Parathyroid adenoma (tissue), 2 donors: ENCODE results near the gene FUBP3.

ENCODE experiments used
- H2AFZ ChIP-seq: fragments of 300-600 bp; sonication (generic); one replicate; pipeline ENCODE4 v1.7.0; 2017; ENCODE audit warnings: antibody characterized with exemption, mild to moderate bottlenecking
- H3K27ac ChIP-seq: fragments of 300-600 bp; sonication (generic); one replicate; pipeline ENCODE4 v1.7.0; 2017
- H3K27me3 ChIP-seq: fragments of 300-600 bp; sonication (generic); one replicate; pipeline ENCODE4 v1.7.0; 2017; ENCODE audit warnings: low read length; ENCODE audit not compliant: control insufficient read depth, insufficient read depth
- H3K36me3 ChIP-seq: fragments of 300-600 bp; sonication (generic); one replicate; pipeline ENCODE4 v1.7.0; 2017; ENCODE audit warnings: low read length; ENCODE audit not compliant: control insufficient read depth, insufficient read depth
- H3K4me1 ChIP-seq: fragments of 300-600 bp; sonication (generic); one replicate; pipeline ENCODE4 v1.7.0; 2017; ENCODE audit warnings: control low read depth
- H3K4me2 ChIP-seq: fragments of 300-600 bp; sonication (generic); one replicate; pipeline ENCODE4 v1.7.0; 2017; ENCODE audit warnings: low read length
- H3K4me3 ChIP-seq: fragments of 300-600 bp; sonication (generic); one replicate; pipeline ENCODE4 v1.7.0; 2017; ENCODE audit warnings: low read depth, low read length
- H3K79me2 ChIP-seq: fragments of 300-600 bp; sonication (generic); one replicate; pipeline ENCODE4 v1.7.0; 2017; ENCODE audit warnings: control low read depth
- H3K9ac ChIP-seq: fragments of 300-600 bp; sonication (generic); one replicate; pipeline ENCODE4 v1.7.0; 2017; ENCODE audit warnings: mild to moderate bottlenecking
- H3K9me3 ChIP-seq: fragments of 300-600 bp; sonication (generic); one replicate; pipeline ENCODE4 v1.7.0; 2017; ENCODE audit warnings: low read length; ENCODE audit not compliant: control insufficient read depth
- TF ChIP-seq, protein P1 (sequence below): fragments of 300-600 bp; sonication (generic); IDR thresholded peaks from one replicate; pipeline ENCODE4 v1.7.0; 2017; ENCODE audit warnings: antibody characterized with exemption, mild to moderate bottlenecking
- donor health status: primary hyperparathyroidism.

The FUBP3 gene

DNA sequence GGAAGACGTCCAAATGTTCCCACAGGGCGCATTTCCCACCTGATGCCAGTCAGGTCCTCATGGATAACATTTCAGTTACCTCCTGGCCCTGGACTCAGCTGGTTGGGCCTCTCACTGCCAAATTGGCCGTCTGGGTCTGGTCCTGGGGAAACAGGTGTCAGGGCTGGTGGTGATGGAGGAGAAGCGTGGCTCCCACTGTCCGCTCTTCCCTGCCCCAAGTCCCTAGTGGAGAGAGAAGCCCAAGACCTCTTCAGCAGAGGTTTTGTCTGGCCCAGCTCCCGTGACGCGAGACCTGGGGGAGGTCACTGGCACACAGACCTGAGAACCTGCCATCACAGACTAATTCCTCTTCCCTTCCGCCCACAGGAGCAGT is 57.3 kb downstream of the FUBP3 start:
- no peak overlapping the region for H3K9ac ChIP-seq
- no peaks in the 10 kb centered on the region for H3K4me1 ChIP-seq
- H3K9me3 ChIP-seq = no peaks in the 10 kb centered on the region
- H3K27me3 ChIP-seq = no peaks in the 10 kb centered on the region
- TF ChIP-seq, protein P1, sequence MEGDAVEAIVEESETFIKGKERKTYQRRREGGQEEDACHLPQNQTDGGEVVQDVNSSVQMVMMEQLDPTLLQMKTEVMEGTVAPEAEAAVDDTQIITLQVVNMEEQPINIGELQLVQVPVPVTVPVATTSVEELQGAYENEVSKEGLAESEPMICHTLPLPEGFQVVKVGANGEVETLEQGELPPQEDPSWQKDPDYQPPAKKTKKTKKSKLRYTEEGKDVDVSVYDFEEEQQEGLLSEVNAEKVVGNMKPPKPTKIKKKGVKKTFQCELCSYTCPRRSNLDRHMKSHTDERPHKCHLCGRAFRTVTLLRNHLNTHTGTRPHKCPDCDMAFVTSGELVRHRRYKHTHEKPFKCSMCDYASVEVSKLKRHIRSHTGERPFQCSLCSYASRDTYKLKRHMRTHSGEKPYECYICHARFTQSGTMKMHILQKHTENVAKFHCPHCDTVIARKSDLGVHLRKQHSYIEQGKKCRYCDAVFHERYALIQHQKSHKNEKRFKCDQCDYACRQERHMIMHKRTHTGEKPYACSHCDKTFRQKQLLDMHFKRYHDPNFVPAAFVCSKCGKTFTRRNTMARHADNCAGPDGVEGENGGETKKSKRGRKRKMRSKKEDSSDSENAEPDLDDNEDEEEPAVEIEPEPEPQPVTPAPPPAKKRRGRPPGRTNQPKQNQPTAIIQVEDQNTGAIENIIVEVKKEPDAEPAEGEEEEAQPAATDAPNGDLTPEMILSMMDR = no peak
- H3K4me2 ChIP-seq = no peak overlapping the region
- H3K36me3 ChIP-seq = no peaks in the 10 kb centered on the region
- no peak overlapping the region for H2AFZ ChIP-seq
- no peak overlapping the region for H3K27ac ChIP-seq
- no peak overlapping the region for H3K4me3 ChIP-seq
- no peaks in the 10 kb centered on the region for H3K79me2 ChIP-seq

DNA sequence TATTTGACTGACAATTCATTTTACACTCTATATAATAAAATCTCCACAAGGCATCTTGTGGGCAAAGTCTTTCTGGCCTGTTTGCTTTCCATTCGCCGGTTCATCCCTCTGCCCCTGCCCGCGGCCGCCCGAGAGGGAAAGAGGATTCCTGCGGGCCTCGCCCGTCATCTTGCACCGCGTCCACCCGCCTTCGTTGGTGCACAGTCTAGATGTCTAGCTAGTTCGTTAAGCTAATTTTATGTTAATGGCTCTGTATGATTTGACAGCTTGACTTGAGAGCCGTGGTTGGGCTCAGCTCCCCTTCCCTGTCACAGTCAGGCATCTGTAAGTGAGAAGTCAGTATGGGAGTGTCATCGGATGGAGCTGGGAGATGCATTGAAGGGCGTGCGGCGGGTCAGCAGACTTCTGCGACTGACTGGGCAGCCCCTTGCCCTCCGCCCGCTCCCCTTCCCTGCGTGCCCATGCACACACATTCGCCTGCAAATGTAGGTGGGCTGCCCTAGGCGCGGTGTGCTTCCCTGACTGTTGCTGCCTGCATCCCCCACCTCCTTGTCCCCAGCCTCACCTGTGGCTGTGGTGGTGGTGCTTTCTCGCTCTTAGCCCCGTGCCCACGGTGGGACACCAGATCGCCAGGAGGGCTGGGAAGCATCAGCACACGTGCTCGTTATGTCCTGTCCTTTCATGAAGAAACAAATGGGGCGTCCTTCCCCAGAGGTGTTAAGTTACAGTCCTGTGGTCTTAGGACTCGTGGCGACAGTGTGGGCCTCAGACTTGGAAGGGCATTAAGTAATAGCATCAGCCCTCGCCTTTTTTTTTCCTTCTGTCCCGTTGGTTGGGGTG is 59.1 kb downstream of the FUBP3 start:
- no peaks in the 10 kb centered on the region for H3K27me3 ChIP-seq
- H3K9ac ChIP-seq = no peak overlapping the region
- H3K9me3 ChIP-seq = no peaks in the 10 kb centered on the region
- H3K4me2 ChIP-seq = no peak overlapping the region
- H3K79me2 ChIP-seq = no peaks in the 10 kb centered on the region
- no peaks in the 10 kb centered on the region for H3K36me3 ChIP-seq
- no peak overlapping the region for H3K27ac ChIP-seq
- TF ChIP-seq, protein P1 = no peak
- no peaks in the 10 kb centered on the region for H3K4me1 ChIP-seq
- no peak overlapping the region for H3K4me3 ChIP-seq
- no peak overlapping the region for H2AFZ ChIP-seq

DNA sequence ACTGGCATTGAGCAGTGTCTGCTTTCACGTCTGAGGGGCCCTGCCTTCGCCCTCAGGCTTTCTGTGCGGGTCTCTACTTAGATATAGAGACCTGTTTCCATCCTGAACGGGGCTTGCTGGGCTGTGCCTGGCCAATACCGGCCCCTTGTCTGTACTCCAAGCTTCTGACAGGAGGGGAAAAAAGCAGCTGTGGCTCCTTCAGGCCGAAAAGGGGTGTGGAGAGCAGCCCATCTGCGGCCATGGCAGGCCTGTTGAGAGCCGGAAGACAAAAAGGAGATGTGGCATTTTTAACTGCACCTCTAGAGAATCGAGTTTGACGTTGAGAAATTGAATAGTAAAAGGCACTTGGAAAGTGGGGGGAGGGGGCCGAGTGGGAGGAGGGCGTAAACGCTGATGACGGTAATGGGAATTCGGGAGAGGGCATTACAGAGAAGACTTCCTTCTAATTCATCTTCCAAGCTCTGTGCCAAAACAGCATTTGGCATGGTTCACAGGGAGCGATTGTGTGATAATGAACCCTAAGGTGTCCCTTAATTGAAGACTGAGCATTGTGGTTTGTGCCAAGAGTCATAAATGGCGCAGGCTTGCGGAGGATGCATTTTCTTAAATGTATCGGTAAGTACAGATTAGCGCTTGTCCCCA is 59.9 kb downstream of the FUBP3 start:
- Histone ChIP-seq H3K27ac (no peak overlapping the region), H3K4me2 (no peak overlapping the region), H2AFZ (no peak overlapping the region), H3K36me3 (no peaks in the 10 kb centered on the region), H3K4me1 (no peaks in the 10 kb centered on the region), H3K4me3 (no peak overlapping the region), H3K9ac (no peak overlapping the region), H3K9me3 (no peaks in the 10 kb centered on the region), H3K79me2 (no peaks in the 10 kb centered on the region), H3K27me3 (no peaks in the 10 kb centered on the region)
- TF ChIP-seq, protein P1 = no peak

DNA sequence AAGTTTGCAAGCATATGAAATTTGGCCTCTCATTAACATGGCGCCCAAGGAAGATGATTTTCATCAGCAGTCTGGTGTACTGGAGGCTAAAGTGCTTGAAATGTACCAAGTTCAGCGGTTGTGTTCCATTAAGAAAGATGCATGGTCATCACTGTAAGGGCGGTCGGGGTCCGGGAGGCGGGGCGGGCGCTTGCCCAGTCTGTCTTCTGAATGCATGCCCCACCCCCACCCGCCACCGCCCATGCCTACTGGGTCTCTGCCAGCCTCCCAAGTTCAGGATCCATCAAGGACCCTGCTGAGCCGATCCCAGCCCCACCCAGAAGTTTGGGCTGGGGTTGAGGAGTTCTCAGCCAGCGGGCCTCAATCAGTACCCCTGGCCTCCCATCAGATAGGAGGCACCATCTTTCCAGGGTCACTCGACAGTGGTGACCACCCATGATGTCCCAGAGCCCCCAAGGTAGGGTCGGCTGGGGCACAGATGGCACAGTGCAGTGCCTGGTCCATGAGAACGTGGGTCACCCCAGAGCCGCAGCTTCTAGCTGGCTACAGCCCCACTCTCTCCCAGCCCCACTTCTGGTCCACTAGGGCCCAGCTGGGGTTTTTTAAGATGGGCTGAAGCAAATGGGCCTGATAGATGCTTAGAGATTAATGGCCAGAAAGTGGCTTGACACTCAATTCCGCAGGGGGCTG is 60.6 kb downstream of the FUBP3 start:
- Histone ChIP-seq H3K27ac (no peak overlapping the region), H3K79me2 (no peaks in the 10 kb centered on the region), H3K27me3 (no peaks in the 10 kb centered on the region), H3K4me2 (no peak overlapping the region), H3K9me3 (no peaks in the 10 kb centered on the region), H2AFZ (no peak overlapping the region), H3K4me3 (no peak overlapping the region), H3K36me3 (no peaks in the 10 kb centered on the region), H3K9ac (no peak overlapping the region), H3K4me1 (no peaks in the 10 kb centered on the region)
- TF ChIP-seq, protein P1 = no peak
